ENCODE data around the gene MAX.

DNA sequence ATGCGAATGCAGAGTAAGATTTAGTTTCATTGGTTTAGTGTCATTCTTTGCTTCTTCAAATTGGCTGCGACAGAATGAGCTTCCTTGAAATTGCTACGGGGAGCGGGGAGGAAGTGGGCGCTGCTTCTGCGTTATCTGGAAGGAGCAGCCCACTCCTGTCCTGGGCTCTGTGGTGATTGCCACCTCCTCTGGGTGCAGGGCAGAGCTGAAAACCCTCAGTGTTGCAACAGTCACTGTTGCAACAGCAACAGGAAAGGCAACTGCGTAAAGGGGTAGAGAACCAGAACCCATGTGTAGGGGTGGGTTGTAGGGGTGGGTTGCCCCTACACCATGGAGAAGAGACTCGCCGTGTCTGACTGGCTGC, 57.7 kb downstream of the MAX start:
- TF ChIP-seq, protein P1, sequence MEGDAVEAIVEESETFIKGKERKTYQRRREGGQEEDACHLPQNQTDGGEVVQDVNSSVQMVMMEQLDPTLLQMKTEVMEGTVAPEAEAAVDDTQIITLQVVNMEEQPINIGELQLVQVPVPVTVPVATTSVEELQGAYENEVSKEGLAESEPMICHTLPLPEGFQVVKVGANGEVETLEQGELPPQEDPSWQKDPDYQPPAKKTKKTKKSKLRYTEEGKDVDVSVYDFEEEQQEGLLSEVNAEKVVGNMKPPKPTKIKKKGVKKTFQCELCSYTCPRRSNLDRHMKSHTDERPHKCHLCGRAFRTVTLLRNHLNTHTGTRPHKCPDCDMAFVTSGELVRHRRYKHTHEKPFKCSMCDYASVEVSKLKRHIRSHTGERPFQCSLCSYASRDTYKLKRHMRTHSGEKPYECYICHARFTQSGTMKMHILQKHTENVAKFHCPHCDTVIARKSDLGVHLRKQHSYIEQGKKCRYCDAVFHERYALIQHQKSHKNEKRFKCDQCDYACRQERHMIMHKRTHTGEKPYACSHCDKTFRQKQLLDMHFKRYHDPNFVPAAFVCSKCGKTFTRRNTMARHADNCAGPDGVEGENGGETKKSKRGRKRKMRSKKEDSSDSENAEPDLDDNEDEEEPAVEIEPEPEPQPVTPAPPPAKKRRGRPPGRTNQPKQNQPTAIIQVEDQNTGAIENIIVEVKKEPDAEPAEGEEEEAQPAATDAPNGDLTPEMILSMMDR (IDR thresholded peaks at IDR 0.05): no peak
- no peak for TF ChIP-seq POLR2A (IDR thresholded peaks at IDR 0.05)

Data from right lobe of liver (tissue), 4 donors.